ENCODE results near the gene ERV3-1. TPM values are rescaled to one million over a fixed set of nuclear protein-coding genes. Genes with fewer than 3 reads are reported as not detected.
"Not testable (repeated sequence)": the region's sequence is repeated elsewhere in the genome, so short reads cannot be mapped to it uniquely, and the experiment has no call there.

The ERV3-1 gene
- total RNA-seq, 1 experiment from 2014 or later, result 5.8 TPM

DNA sequence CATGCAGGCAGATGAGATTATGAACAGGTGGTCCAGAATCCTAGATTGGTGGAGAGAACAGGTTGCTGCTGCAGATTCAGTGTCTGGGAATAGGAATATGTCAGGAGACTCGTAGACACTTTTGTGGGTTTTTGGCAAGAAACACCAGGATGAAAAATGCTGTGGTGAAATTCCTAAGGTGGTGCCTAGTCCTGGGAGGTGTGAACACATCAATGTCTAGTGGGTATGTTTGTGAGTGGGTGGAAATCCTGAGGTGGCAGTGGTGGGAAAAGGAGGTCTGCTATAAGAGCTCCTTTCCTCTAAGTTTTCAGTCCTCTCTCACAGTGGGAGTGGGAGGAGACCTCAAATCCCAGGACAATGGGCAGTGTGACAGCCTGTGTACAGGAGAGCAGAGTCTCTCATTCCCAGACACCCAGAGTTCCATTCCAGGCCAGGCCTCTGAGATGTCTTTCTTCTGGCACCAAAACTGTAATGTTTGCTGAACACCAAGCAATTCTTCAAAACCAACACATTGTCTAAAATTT is 5.1 kb downstream of the ERV3-1 start:
- no peak for DNase-seq (ENCODE audit: low spot score)

DNA sequence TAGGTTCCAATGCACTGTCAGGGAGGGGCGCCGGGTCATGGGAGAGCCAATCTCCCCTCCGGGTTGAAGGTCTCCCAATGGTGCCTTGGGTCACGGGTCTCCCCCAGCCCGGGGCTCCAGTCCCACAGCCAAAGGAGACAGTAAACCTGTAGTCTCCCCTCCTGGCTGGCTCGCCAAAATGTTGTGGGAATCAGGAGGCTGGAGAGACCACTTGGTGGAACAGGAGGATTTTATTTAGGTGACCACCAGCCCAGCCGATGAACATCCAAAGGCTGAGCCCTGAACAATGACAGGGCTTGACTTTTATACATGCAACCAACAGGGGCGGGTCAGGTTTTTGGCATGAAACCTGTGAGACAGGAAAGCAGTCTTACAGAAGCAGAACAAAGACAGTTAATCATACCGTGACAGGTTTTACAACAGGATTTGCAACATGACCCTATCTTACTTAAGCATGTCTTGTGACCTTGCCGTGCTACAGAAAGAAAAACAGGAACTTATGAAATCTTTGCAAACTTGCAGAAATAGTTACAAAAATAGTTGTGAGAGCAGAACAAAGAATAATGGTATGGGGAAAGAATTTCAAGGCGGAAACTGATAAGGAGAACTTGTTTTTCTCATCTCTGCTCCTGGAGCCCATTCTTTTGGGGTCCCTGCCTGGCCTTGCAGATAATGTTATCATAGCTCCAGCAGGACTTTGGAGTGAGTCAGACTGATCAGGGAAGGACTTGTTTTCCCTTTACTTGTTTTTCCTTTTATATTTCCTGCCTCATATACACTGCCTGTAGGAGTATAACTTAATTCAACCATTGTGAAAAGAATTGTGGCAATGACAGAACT is 7.1 kb downstream of the ERV3-1 start:
- peak; percentile 47 for DNase-seq (ENCODE audit: low spot score)

DNA sequence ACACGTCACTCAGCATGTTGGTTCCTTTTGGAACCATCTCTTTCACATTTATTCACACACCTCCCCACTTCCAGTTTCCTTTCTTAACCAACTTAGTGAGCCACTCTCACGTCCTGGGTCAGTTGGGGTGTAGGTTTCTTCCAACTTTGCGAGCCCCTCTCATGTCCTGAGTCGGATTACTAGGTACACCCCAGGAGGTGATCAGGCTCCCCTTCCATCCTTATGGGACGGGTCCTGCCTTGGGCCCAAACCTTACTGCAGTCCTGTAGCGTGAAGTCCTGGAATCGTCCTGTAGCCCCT is 7.7 kb downstream of the ERV3-1 start:
- DNase-seq (ENCODE audit: low spot score), result no peak

DNA sequence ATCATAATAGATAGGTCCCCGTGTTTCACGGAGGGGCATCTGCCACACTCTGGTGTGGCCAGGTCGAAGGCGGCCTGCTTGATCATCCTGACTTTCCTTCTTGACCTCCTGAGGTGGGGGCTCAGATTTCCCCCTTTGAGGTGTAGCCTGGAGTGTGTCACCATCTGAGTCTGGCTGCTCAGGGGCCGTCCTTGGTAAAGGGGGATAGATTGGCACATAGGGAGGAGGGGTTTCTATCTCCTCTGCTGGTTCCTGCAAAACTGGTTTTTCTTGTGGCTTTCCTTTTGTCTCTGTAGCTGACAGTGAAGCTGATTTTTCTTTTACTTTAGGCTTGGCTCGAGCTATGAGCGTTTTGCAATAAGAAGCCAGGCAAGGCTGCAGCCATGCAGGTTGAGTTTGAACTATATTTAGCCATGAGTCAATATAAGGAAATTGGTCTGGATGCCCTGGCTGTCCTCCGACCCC is 8.5 kb downstream of the ERV3-1 start:
- peak; percentile 62 for DNase-seq (ENCODE audit: low spot score)

DNA sequence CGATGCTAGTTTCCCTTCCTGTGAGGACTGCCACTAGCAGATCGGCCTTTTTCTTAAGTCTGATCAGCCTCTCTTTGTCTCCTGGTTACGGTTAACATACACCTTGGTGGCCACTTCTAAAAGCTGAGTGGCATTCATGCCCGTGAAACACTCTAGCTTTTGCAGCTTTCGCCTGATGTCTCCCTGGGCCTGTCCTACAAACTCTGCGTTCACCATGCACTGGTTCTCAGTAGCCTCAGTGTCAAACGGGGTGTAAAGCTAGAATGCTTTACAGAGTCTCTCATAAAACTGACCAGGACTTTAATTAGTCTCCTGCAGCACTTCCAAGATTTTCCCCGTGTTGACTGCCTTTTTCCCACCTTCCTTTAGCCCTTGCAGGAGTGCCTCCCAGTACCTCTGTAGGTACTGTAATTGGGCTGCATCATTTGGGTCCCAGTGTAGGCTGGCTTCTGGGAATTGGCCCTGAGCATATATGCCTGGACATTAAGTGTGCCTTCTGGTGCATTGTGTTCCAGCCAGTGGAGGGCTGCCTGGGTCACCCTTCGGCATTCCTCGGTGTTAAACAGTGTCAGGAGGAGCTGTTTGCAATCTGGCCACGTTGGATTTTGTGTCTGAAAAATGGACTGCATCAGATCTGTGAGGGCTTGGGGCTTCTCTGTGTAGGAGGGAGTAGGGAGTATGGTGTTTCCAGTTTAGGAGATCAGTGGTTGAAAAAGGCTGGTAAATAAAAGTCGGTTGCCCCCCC is 9.2 kb downstream of the ERV3-1 start:
- no peak for DNase-seq (ENCODE audit: low spot score)

DNA sequence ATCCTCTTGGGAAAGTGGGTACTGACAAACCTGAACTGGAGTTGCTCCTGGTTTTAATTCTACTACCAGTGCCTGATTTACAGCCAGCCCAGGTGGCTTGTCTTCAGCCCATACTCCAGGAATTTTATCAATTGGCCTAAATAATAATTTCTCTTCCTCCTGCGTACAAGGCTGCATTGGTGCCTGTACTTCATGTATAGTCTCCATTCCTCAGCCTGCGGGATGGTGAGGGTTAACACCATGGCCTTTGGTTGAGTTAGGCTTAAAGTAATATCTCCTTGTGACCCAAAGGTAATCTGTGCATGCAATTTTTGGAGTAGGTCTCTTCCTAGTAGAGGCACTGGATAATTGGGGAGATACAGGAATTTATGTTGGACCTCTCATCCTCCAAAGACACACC is 10.2 kb downstream of the ERV3-1 start:
- no peak for DNase-seq (ENCODE audit: low spot score)

DNA sequence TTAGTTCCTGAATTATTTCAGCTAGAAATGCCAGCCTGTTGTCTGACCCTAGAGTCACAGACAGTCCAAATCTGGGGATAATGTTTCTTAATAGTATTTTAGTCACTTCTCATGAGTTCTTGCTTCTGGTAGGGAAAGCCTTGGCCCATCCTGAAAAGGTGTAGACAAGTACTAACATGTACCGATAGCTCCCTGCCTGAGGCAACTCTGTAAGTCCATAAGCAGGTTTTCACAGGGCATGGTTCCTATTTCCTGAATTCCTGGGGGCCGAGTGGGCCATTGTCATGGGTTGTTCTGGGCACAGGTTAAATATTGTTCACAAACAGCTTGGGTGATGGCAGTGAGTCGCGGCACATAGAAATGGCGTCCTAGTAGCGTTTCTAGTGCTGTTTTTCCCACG is 12.6 kb downstream of the ERV3-1 start:
- no peak for DNase-seq (ENCODE audit: low spot score)

DNA sequence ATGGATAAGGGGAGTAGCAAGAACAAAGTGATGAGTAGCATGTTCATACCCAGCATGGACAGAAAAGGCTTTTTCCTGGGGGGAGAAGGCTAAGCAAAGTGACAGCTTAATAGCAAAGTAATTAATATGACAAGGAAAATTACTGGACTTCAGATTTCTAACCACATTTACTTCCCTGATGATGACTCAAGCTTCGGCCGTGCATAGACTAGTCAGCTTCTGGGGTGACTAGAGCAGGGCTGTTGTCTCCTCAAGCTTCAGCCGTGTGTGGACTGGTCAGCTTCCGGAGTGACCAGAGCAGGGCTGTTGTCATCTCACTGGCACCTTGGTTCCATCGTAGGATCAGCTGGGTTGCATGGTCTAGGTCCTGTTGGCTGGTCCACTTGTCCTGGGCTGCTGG is 13.5 kb downstream of the ERV3-1 start:
- DNase-seq (ENCODE audit: low spot score), result no peak

DNA sequence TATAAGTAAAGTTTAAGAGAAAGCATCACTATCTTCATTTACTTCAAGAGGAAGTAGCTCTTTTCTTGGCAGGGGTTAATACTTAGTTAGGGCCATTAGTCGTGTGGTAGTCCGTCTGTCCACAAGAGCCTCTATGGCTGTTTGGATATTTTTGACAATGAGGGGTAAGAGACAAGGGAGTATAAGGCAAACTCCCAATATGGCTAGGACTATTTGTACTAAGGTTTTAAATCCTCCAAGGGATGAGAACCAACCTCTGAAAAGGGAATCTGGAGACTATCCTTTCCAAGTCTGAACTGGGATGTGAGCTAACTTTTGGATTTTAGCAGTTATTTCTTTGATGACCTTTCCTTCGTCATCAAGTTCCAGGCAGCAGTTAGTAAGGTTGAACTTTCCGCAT is 15.6 kb downstream of the ERV3-1 start, which contains the start of gene ZNF117:
ZNF117 (minus strand) TSS at position 101 of the 400 bp plus-strand sequence.
- DNase-seq (ENCODE audit: low spot score), result no peak

DNA sequence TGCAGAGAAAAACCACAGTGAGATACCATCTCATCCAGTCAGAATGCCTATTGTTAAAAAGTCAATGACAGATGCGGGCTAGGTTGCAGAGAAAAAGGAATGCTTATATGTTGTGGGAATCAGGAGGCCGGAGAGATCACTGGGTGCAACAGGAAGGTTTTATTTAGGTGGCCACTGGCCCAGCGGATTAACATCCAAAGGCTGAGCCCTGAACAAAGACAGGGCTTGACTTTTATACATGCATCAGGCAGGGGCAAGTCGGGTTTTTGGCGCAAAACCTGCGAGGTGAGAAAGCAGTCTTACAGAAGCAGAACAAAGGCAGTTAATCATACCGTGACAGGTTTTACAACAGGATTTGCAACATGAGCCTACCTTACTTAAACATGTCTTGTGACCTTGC is 16.3 kb downstream of the ERV3-1 start:
- no peak for DNase-seq (ENCODE audit: low spot score)

DNA sequence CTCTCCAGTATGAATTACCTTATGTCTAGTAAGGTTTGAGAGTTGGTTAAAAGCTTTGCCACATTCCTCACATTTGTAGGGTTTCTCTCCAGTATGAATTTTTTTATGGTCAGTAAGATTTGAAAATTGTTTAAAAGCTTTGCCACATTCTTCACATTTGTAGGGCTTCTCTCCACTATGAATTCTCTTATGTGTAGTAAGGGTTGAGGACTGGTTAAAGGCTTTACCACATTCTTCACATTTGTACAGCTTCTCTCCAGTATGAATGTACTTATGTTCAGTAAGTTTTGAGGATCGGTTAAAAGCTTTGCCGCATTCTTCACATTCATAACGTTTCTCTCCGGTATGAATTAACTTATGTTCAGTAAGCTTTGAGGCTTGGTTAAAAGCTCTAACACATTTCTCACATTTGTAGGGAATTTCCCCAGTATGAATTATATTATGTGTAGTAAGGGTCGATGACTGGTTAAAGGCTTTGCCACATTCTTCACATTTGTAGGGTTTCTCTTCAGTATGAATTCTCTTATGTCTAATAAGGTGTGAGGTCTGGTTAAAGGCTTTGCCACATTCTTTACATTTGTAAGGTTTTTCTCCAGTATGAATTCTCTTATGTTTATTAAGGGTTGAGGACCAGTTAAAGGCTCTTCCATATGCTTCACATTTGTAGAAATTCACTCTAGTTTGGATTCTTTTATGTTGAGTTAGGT is 27.8 kb downstream of the ERV3-1 start:
- DNase-seq (ENCODE audit: low spot score), result no peak

DNA sequence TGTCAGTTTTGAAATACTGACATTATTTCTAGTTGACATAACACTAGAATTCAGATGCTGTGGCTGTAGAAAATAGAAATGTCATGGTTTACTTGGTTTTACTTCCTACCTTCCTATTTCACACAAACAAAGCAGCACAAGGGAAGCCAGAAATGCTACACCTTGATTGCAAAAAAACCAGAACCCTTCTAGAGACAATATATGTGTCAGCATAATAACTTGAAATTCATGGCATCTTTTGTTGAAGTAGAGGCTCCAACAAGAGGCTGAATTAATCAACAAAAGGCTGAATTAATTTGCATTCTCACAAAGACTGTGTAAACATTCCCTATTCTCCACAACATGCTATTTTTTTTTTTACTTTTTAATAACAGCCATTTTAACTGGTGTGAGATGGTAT is 40.9 kb downstream of the ERV3-1 start:
- DNase-seq (ENCODE audit: low spot score), result no peak

DNA sequence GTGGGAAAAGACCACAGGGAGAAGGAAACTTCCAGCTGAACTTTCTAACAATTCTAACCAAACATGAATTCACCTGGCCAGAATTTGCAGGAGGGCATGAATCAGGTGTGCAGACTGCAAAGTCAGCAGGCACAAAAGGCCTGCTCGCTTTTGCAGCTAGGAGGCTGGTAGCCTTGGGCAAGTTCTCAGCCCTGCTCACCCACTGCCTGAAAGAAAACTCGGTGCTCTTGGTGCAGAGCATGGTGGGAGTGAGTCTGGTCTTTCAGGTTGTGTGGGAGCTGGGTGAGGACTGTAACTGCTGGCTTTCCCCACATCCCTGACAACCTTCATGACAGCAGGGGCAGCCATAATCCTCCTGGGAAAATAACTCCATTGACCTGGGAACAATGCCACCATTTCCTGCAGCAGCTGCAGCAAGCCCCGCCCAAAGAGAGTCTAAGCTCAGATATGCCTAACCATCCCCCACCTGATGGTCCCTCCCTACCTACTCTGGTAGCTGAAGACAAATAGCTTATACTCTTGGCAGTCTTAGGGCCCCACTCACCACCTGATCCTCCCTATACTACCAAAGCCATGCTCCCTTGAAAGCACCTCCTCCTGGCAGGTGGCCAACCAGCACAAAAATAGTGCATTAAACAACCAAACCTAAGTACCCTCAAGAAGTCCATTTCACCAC is 47.3 kb downstream of the ERV3-1 start:
- no peak for DNase-seq (ENCODE audit: low spot score)

DNA sequence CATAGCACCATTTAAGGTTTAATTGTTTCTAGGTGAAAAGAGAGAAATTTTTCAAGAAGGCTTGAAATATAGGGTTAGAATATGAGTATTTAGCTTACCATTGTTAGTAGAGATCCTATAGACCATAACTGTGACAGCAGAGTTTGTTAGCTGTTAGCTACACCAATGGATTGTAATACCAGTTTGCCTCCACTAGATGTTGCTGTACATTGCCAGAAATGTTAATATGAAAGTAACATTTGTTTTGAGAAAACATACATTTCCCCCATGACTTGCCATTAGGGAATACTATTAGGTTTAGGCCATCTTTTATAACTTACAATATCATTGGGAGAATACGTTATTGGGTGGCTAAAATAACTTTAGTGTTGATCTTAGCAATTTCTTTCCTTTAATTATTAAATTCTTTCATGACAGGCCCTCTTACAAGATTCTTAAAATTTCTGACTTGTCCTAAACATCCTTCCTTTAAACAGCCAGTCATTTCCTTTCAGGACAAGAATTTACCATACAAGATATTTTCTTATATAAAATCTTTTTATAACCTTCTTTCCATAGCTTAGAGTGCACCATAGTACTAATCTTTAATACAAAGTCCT is 55.1 kb downstream of the ERV3-1 start:
- DNase-seq (ENCODE audit: low spot score), result peak; percentile 77

DNA sequence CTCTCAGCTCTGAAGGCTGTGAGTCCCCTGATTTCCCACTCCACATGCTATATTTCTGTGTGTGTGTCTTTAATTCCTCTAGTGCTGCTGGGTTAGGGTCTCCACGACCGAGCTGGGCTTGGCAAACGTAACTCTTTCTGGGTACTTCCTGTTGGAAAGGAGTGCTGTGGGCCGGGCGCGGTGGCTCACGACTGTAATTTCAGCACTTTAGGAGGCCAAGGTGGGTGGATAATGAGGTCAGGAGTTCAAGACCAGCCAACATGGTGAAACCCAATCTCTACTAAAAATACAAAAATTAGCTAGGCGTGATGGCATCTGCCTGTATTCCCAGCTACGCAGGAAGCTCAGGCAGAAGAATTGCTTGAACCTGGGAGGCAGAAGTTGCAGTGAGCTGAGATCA is 55.8 kb downstream of the ERV3-1 start:
- DNase-seq (ENCODE audit: low spot score), result not testable (repeated sequence)

DNA sequence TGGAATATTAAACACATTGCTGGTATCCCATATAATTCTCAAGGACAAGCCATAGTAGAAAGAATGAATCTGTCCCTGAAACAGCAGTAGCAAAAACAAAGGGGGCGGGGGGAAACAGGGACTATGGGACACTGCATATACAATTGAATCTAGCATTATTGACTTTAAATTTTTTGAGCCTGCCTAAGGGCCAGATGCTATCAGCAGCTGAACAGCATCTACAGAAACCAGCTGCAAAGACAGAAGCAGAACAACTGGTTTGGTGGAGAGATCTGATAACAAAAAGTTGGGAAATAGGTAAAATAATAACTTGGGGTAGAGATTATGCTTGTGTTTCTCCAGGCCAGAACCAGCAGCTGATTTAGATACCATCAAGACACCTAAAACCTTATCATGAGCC is 57.7 kb downstream of the ERV3-1 start:
- DNase-seq (ENCODE audit: low spot score), result not testable (repeated sequence)

DNA sequence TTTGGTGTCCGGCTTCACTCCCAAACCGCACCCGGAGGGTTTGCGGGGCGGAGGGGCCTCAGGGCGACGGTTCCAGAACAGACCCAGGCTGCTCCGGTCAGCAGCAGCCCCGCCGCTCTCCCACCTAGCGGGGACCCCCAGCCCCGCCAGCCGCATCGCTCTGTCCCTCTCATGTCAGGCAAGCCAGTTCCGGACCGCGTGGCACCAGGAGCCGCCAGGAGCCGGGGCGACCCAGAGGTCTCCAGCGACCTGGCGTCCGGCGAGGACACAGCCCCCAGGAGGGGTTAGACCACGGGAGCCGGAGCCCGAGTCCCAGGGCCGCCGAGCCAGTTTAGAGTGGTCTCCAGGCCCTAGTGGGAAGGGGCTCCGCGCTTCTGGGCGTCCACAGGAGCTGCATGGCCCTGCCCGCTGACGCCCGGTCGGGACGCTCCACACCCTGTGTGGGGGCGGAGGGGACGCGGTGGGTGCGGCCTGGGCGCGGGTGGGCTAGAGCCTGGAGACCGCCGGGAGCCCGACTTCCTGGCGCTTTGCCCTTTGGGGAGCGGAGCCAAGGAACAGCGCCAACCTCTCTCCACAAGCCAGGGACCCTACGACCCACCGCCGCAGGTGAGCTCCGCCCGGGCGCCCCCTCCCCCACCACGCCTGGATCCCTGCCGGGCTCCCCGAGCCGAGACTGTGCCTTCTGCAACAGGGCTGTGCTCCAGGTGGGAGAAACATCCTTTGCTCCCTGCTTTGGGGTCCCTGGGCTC is 59.1 kb downstream of the ERV3-1 start:
- no peak for DNase-seq (ENCODE audit: low spot score)

DNA sequence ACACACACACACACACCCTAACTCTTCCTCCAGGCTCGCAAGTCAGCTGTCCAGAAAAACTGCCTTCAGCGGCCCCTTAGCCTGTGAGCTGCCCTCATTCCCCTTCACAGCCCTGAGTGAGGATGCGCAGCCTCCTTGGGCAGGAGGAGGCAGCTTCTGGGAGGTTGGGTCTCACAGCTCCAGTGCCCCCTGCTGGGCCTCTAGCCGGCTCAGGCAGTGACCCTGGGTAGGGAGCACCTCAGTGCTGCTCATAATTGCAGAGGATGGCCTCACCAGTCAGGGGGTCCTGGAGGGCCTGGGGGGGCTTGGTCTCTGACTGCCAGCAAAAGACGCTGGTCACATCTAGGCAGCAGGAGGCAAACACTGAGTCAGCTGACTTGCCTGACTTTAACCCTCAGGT is 59.7 kb downstream of the ERV3-1 start:
- DNase-seq (ENCODE audit: low spot score), result no peak

DNA sequence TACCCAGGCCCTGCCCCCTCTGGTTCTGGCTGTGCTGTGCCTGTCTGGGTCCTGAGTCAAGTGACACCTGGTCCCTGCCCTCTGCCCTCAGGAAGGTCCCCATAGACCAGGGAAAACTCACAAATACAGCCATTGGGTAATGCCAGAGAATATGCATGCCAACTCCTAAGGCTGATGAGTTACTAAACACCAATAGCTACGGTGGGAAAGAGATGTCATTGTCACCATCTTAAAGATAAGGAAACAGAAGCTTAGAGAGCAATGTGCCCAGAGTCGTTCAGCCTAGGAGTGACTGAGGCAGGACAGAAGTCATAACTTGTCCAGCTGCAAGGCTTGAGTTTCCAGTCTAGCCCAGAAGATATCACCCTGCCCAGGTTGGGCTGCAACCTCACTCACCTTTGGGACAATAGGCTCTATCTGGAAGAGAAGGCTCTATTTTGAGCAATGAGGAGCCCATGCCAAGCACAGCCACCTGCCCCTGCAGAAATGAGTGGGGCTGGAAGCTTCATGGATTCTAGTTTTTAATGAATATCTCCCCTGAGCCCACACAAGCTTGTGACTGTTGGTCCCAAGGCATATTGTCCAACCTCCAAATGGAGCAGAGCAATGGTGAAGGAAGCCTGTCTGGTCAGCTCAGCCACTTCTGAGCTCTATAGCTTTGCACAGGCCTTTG is 60.8 kb downstream of the ERV3-1 start:
- no peak for DNase-seq (ENCODE audit: low spot score)

Data from HT-29 (cell line).